ENCODE measurements around the gene BBIP1.
A peak's percentile ranks its signal among the peaks of the same experiment; 100 is the strongest.

BBIP1 gene

DNA sequence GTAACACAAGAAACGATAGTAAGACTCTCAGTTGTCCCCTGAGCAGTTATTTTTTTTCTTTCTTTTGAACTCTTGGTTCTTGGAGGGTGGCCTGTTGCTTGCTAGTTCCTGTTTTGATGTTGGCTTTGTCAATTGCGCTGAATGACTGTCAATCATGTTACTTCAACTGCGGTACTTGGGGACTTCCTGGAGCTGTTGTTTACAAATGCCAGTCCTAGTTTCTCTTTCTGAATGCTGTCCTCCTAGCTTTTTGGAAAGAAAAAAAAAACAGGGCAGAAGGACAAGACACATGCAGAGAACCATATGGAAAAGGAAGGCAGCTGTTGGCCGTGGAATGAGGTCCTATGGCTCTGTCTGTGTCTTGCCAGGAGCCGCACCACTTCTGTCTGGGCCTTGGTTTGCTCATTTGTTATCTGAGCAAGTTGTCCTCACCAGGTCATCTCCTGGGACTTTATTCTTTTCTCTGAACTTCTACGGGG, 54.3 kb downstream of the BBIP1 start:
- TF ChIP-seq, protein P1, sequence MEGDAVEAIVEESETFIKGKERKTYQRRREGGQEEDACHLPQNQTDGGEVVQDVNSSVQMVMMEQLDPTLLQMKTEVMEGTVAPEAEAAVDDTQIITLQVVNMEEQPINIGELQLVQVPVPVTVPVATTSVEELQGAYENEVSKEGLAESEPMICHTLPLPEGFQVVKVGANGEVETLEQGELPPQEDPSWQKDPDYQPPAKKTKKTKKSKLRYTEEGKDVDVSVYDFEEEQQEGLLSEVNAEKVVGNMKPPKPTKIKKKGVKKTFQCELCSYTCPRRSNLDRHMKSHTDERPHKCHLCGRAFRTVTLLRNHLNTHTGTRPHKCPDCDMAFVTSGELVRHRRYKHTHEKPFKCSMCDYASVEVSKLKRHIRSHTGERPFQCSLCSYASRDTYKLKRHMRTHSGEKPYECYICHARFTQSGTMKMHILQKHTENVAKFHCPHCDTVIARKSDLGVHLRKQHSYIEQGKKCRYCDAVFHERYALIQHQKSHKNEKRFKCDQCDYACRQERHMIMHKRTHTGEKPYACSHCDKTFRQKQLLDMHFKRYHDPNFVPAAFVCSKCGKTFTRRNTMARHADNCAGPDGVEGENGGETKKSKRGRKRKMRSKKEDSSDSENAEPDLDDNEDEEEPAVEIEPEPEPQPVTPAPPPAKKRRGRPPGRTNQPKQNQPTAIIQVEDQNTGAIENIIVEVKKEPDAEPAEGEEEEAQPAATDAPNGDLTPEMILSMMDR (conservative IDR thresholded peaks at IDR 0.05; ENCODE audit: control insufficient read depth, insufficient read depth, low read depth, low read length) = no peak
- H3K4me3 ChIP-seq (ENCODE audit: control insufficient read depth, low read depth, low read length) = no peak overlapping the region
- DNase-seq (ENCODE audit: low read depth) = peak; percentile 11

DNA sequence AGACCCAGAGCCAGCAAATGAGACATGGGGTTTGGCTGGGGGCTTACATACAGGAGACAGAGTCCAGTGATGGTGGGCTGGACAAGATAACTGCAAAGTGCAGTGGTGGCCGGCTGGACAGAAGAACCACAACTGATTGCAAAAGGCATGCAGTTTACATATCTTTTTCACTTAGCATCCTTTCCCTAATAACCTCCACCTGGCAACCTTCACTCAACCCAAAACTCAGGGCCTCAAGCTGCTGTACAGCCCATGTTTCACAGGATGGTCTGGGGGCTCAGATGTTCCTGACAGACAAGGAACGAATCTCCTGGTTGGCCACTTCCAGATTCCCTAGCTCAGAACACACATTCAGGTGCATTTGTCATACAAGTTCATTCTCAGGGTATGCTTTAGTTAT, 55.0 kb downstream of the BBIP1 start:
- TF ChIP-seq, protein P1 (conservative IDR thresholded peaks at IDR 0.05; ENCODE audit: control insufficient read depth, insufficient read depth, low read depth, low read length) = no peak
- DNase-seq (ENCODE audit: low read depth) = no peak
- no peak overlapping the region for H3K4me3 ChIP-seq (ENCODE audit: control insufficient read depth, low read depth, low read length)

DNA sequence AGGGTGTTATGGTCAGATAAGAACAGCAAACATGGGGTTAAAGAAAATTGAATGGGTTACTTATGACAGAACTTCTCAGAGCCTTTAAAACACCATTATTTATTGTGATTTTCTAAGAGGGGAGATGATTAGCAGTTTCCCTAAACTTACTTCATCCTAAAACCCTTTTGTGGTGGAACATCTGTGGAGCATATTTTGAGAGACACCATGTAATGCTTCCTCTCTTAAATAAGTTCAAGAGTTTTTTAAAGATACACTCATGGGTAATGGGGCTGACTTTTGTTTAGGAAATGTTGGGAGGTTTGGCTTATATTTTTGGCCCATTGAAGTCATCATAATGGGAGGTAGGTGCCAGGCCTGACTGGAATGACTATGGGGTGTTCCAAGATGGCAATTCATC, 55.6 kb downstream of the BBIP1 start:
- TF ChIP-seq, protein P1 (conservative IDR thresholded peaks at IDR 0.05; ENCODE audit: control insufficient read depth, insufficient read depth, low read depth, low read length) = no peak
- no peak overlapping the region for H3K4me3 ChIP-seq (ENCODE audit: control insufficient read depth, low read depth, low read length)
- peak; percentile 48 for DNase-seq (ENCODE audit: low read depth)

DNA sequence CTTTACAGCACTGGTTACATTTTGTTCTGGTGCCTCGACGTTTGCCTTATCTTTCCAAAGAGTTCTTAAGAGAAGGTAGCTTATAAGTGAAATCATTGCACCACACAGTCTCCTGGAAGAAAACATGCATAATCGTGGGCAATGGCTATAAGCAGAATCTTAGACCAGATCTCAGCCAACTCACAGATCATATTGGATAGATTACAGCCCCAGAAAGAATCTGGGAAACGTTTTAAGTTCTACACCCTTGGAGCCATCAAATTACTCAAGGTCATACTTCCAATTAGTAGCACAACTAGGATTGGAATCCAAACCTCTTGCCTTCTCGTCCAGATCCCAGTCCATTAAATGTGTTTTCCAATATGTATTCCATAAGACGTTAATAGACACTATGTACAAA, 56.0 kb downstream of the BBIP1 start:
- H3K4me3 ChIP-seq (ENCODE audit: control insufficient read depth, low read depth, low read length) = no peak overlapping the region
- no peak for DNase-seq (ENCODE audit: low read depth)
- TF ChIP-seq, protein P1 (conservative IDR thresholded peaks at IDR 0.05; ENCODE audit: control insufficient read depth, insufficient read depth, low read depth, low read length) = no peak

DNA sequence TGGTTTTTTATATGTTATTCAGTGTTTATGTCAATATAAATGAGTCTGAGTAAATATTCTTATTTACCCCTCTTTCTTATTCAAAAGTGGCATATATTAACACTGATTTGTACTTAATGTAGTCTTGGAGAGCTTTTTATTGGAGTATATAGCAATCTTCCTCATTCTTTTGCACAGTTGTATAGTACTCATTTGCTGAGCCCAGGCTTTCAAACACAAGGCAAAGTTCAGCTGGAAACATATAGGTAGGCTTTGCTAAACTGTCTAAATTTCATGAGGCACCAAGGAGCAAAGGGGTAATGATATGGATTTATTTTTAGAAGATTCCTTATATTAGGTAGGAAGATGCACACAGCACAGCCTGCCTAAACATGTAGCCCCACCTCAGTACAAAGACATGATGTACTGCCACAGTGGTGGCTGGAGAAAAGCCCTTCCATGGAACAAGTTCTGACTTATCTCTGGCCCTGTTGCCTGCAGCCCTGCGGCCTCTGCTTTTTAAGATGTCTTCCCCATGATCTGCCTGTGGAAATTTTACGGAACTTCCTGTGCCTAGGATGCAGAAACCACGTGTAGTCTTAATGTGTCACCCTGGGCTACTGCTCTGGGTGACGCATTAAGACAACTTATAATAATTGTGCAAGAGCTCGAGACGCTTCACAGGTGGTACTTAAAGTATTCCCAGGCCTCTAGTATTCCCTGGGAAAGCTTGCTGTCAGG, 56.9 kb downstream of the BBIP1 start:
- peak; percentile 45 for DNase-seq (ENCODE audit: low read depth)
- H3K4me3 ChIP-seq (ENCODE audit: control insufficient read depth, low read depth, low read length) = no peak overlapping the region
- TF ChIP-seq, protein P1 (conservative IDR thresholded peaks at IDR 0.05; ENCODE audit: control insufficient read depth, insufficient read depth, low read depth, low read length) = no peak

DNA sequence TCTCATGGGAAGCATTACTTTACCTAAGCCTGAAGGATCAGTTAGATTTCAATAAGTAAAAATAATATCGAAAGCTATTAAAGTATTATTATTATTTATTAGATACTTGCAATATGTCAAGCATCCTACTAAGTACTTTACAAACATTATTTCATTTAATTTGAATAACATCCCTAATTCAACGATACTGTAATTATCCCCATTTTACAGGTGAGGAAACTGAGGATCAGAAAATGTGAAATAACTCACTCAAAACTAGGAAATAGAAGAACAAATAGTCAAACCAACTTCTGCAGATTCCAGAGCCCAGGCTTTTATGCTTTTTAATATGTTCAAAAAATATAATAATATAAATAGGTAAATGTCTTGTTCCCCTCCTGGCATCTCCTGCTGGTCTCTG, 57.5 kb downstream of the BBIP1 start:
- no peak for DNase-seq (ENCODE audit: low read depth)

More for the DNA sequence above, 57.5 kb downstream of the BBIP1 start:
- no peak overlapping the region for H3K4me3 ChIP-seq (ENCODE audit: control insufficient read depth, low read depth, low read length)
- TF ChIP-seq, protein P1 (conservative IDR thresholded peaks at IDR 0.05; ENCODE audit: control insufficient read depth, insufficient read depth, low read depth, low read length) = no peak

Data from fibroblast of mammary gland (primary cell).